Colonic mucosa (tissue), 4 donors: ENCODE data around the gene IARS1. TPM values are rescaled to one million over a fixed set of nuclear protein-coding genes. Genes with fewer than 3 reads are reported as not detected.

Experiments
- DNase-seq: peaks from one replicate; pipeline ENCODE4 v3.0.0-alpha.2; 2020
- H3K27ac ChIP-seq: fragments of 200-600 bp; one replicate; pipeline ENCODE4 v1.8.0; 2021
- H3K27me3 ChIP-seq: fragments of 200-600 bp; one replicate; pipeline ENCODE4 v1.8.0; 2021
- H3K36me3 ChIP-seq: fragments of 200-600 bp; one replicate; pipeline ENCODE4 v1.8.0; 2021
- H3K4me1 ChIP-seq: fragments of 200-600 bp; one replicate; pipeline ENCODE4 v1.8.0; 2021; ENCODE audit warnings: mild to moderate bottlenecking
- H3K4me3 ChIP-seq: fragments of 200-600 bp; one replicate; pipeline ENCODE4 v1.8.0; 2021
- H3K9ac ChIP-seq, 2 donors: one replicate each; pipeline ENCODE4 v1.7.0; 2013; ENCODE audit warnings: control low read depth in 2 of 2, low read depth in 2 of 2, low read length in 2 of 2
- H3K9me3 ChIP-seq: fragments of 200-600 bp; one replicate; pipeline ENCODE4 v1.8.0; 2021
- intact Hi-C: fragments of 100-400 bp; cut with DNase I; formaldehyde crosslinking; loops from one replicate; pipeline ENCODE4 v1.14.1; 2022
- total RNA-seq, 2 donors: library from RNA; stranded (reverse); fragmentation: NEBNext Ultra II Directional in 1 of 2; extraction: Animal tissue kit (Norgen Biotek cat#: 25700) in 1 of 2; gene quantifications; one replicate each; pipeline ENCODE4 v1.2.1, GENCODE V29; 2021
- TF ChIP-seq, protein P1 (sequence below): fragments of 200-600 bp; IDR thresholded peaks from one replicate; pipeline ENCODE4 v1.8.0; 2022; ENCODE audit warnings: antibody characterized with exemption, mild to moderate bottlenecking
- donor health status: healthy.
- donor health status: DM: no; HTN: no; CAD: no.
- donor health status: DM: no; HTN: no; CAD: no.

Gene IARS1
- total RNA-seq, 2 donors from 2014 or later, result 52.4 to 109 TPM

DNA sequence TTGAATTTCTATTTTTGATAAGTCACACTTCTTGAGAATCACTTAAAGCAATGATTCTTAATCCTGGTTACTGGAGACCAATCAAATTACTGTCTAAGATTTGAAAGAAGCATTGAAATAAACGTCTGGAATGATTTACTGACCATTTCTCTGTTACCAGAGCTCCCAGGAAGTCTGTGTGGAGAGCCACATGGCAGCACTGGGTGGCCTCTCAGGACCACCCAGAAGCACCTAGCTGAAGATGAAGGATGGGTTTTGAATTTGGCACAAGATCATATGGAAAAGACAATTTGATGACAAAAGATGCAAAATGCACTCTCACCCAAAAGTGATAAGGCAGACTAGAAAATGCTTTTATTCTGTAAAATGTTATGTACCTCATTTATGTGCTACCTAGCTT lies 30.4 kb downstream of the IARS1 start:
- Histone ChIP-seq H3K36me3 (peaks cover 28% of the 10 kb centered on the region), H3K9me3 (no peaks in the 10 kb centered on the region), H3K27ac (no peak overlapping the region), H3K27me3 (no peaks in the 10 kb centered on the region), H3K9ac (no peak overlapping the region), H3K4me1 (no peaks in the 10 kb centered on the region), H3K4me3 (no peak overlapping the region)
- intact Hi-C loops, result no loop called here
- no peak for DNase-seq
- TF ChIP-seq, protein P1, sequence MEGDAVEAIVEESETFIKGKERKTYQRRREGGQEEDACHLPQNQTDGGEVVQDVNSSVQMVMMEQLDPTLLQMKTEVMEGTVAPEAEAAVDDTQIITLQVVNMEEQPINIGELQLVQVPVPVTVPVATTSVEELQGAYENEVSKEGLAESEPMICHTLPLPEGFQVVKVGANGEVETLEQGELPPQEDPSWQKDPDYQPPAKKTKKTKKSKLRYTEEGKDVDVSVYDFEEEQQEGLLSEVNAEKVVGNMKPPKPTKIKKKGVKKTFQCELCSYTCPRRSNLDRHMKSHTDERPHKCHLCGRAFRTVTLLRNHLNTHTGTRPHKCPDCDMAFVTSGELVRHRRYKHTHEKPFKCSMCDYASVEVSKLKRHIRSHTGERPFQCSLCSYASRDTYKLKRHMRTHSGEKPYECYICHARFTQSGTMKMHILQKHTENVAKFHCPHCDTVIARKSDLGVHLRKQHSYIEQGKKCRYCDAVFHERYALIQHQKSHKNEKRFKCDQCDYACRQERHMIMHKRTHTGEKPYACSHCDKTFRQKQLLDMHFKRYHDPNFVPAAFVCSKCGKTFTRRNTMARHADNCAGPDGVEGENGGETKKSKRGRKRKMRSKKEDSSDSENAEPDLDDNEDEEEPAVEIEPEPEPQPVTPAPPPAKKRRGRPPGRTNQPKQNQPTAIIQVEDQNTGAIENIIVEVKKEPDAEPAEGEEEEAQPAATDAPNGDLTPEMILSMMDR, result no peak

DNA sequence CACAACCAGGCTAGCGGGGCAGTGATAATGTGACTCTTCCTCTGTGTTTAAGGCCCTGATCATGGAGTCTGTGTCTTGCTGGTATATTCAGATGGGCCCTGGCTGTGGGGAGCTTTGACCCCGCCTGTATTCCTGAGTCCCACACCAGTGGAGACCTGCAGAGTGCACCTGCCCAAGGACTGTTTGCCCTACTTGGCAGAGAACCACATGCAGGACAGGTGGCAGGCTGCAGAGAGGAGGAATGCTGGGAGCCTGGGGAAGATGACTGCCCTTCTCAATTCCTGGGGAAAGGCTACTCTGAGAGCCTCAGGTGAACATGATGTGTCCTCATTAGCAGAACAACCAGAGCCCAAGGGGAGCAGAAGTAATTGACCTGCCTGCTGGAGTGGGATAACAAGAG lies 36.2 kb downstream of the IARS1 start:
- no peak for DNase-seq
- Histone ChIP-seq H3K4me3 (no peak overlapping the region), H3K9ac (no peak overlapping the region), H3K27me3 (no peaks in the 10 kb centered on the region), H3K27ac (no peak overlapping the region), H3K9me3 (no peaks in the 10 kb centered on the region), H3K4me1 (no peaks in the 10 kb centered on the region), H3K36me3 (peaks cover 36% of the 10 kb centered on the region)
- TF ChIP-seq, protein P1, result no peak
- intact Hi-C loops, result no loop called here

DNA sequence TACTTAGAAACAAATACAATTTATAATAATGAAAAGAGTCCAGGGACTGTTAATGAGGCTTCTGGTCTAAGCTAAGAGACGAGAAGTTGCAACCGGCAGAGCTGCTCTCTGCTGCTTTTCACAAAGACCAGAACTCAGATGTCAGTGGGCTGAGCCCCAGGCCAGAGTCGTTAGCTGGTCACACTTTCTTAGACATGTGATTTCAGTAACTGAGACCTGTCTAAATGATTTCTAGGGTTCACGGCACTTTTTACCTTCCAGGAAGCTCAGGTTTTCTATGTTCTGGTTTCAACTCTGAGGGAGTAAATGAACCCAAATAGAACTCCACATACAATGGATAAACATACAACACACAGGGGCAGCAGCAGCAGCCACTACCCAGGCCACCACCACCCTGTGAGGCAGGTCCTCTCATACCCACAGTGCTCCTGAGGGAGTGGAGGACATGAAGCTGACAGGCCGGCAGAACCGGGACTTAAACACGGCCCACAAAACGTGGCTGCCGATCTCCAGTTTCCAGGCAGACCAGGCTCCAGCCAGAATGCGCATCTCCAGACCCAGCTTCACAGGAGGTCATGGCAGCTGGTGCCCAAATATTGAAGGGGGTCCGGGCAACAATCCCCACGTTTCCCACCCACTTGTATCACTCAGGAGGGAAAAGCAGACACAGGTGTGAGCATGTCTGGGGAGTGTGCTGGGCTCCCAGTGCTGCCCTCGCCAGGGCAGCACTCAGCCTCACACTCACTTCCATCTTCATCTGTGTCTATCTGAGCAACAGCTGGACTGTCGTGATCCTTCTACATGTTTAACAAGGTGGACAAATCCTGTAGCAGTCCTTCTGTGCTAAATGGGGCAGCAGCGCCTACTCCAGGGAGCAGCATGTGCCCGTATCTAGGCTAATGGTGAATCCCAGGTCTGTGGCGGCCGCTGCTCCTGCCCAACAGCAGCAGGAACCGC lies 38.8 kb downstream of the IARS1 start:
- no peak for DNase-seq
- H3K4me1 ChIP-seq, result no peaks in the 10 kb centered on the region
- no peaks in the 10 kb centered on the region for H3K27me3 ChIP-seq
- no peak overlapping the region for H3K4me3 ChIP-seq
- TF ChIP-seq, protein P1, result no peak
- H3K36me3 ChIP-seq, result peaks cover 38% of the 10 kb centered on the region
- no peaks in the 10 kb centered on the region for H3K9me3 ChIP-seq
- H3K27ac ChIP-seq, result no peak overlapping the region
- intact Hi-C loops, result no loop called here
- H3K9ac ChIP-seq, result no peak overlapping the region

DNA sequence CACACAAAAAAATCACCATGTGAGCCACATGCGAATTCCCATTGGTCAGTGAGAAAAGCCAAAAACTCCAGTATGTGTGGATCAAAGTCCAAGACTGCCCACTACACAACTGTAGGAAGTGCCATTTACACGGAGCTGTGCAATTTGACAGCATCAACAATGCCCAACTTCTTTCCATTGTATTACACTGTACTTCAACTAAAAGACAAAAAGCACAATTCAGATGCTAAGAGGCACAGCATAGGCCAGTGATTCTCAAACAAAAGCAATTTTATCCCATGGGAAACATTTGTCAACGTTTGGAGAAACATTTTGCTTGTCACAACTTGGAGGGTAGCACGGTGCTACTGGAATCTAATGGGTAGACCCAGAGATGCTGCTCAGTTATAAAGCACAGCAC lies 39.8 kb downstream of the IARS1 start:
- no peak for DNase-seq
- H3K36me3 ChIP-seq, result peaks cover 31% of the 10 kb centered on the region
- H3K9me3 ChIP-seq, result no peaks in the 10 kb centered on the region
- H3K4me1 ChIP-seq, result no peaks in the 10 kb centered on the region
- intact Hi-C loops, result no loop called here
- H3K27me3 ChIP-seq, result no peaks in the 10 kb centered on the region
- H3K27ac ChIP-seq, result no peak overlapping the region
- no peak overlapping the region for H3K9ac ChIP-seq
- TF ChIP-seq, protein P1, result no peak
- H3K4me3 ChIP-seq, result no peak overlapping the region

DNA sequence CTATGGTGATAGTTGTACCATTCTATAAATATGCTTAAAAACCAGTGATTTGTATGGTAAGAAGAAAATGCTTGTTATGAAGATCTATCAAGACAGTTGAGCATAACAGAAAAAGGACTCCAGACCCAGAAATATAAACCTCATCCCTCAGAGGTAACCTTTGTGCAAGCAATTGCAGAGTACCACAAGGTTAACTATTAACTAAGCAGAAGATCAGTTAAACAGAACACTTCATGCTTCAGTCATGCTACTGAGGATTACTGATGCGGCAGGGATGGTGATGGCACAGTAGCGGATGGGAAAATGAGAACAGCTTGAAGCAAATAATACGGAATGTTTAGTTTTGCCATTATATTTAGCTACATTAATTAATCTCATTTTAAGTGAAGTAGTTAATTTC lies 45.5 kb downstream of the IARS1 start:
- no peak overlapping the region for H3K4me3 ChIP-seq
- intact Hi-C loops, result loop anchor here (10.0 kb wide), 2 partner anchors 57 to 113 kb away; no protein-coding TSS in a partner anchor
- no peak for DNase-seq
- H3K9ac ChIP-seq, result no peak overlapping the region
- H3K36me3 ChIP-seq, result peaks cover 27% of the 10 kb centered on the region
- no peak overlapping the region for H3K27ac ChIP-seq
- TF ChIP-seq, protein P1, result no peak
- no peaks in the 10 kb centered on the region for H3K27me3 ChIP-seq
- no peaks in the 10 kb centered on the region for H3K4me1 ChIP-seq
- H3K9me3 ChIP-seq, result no peaks in the 10 kb centered on the region
